OCI-LY7 (cell line): ENCODE measurements around the gene OPTC. TPM values are rescaled to one million over a fixed set of nuclear protein-coding genes. Genes with fewer than 3 reads are reported as not detected.

Source experiments
- BruUV-seq: library from RNA; stranded (reverse); fragments of 400-500 nt; replicated peaks from 2 replicates; lab custom pipeline; 2021; lab: Mats Ljungman, UMichigan
- CTCF ChIA-PET: fragments of 300-600 bp; sonication (Branson Sonifier 250); formaldehyde crosslinking; loops from one replicate; lab custom pipeline; 2022; ENCODE audit warnings: antibody characterized with exemption; ENCODE audit not compliant: unreplicated experiment; lab: Charles Lee
- POLR2A ChIA-PET: fragments of 300-600 bp; sonication (Branson Sonifier 250); formaldehyde crosslinking; loops from one replicate; lab custom pipeline; 2022; ENCODE audit warnings: antibody characterized with exemption; lab: Charles Lee
- DNase-seq: peaks from one replicate; pipeline ENCODE4 v3.0.0-alpha.2; 2015; ENCODE audit warnings: low spot score
- H2AFZ ChIP-seq: fragments of 200-600 bp; sonication (generic), shearing (Covaris generic); 2 replicates; pipeline ENCODE4 v1.6.1; 2014; ENCODE audit warnings: mild to moderate bottlenecking, antibody characterized with exemption, low read length, moderate library complexity
- H3K27ac ChIP-seq: fragments of 200-600 bp; sonication (generic); 2 replicates; pipeline ENCODE4 v1.5.1; 2014; ENCODE audit warnings: mixed run types, low read depth, mild to moderate bottlenecking, moderate library complexity, low read length, inconsistent platforms; ENCODE audit not compliant: poor library complexity, severe bottlenecking
- H3K36me3 ChIP-seq: fragments of 200-600 bp; sonication (generic); 2 replicates; pipeline ENCODE4 v1.6.1; 2014; ENCODE audit warnings: mild to moderate bottlenecking, antibody characterized with exemption, low read length, moderate library complexity, mixed read lengths; ENCODE audit not compliant: insufficient read depth
- H3K4me1 ChIP-seq: fragments of 200-600 bp; sonication (generic); 2 replicates; pipeline ENCODE4 v1.5.1; 2014; ENCODE audit warnings: mild to moderate bottlenecking, low read length; ENCODE audit not compliant: insufficient read depth, poor library complexity, severe bottlenecking
- H3K4me2 ChIP-seq: fragments of 200-600 bp; sonication (generic); 2 replicates; pipeline ENCODE4 v1.6.1; 2014; ENCODE audit warnings: mild to moderate bottlenecking, low read length
- H3K4me3 ChIP-seq: fragments of 200-600 bp; sonication (generic); 2 replicates; pipeline ENCODE4 v1.5.1; 2014; ENCODE audit warnings: mild to moderate bottlenecking, low read depth, low read length; ENCODE audit not compliant: poor library complexity, severe bottlenecking
- H3K79me2 ChIP-seq: fragments of 200-600 bp; sonication (generic); 2 replicates; pipeline ENCODE4 v1.6.1; 2016; ENCODE audit warnings: low read depth, mild to moderate bottlenecking, low read length, moderate library complexity, mixed read lengths; ENCODE audit not compliant: insufficient read depth
- H3K9me2 ChIP-seq: fragments of 200-600 bp; sonication (generic); 2 replicates; pipeline ENCODE4 v1.6.1; 2016; ENCODE audit warnings: mild to moderate bottlenecking, low read length, mixed read lengths; ENCODE audit not compliant: insufficient read depth
- H3K9me3 ChIP-seq: fragments of 200-600 bp; sonication (generic); 2 replicates; pipeline ENCODE4 v1.6.1; 2014; ENCODE audit warnings: mild to moderate bottlenecking, mixed run types, low read length, mixed read lengths
- H4K20me1 ChIP-seq: fragments of 200-600 bp; sonication (generic); 2 replicates; pipeline ENCODE4 v1.6.1; 2014; ENCODE audit warnings: mild to moderate bottlenecking, antibody characterized with exemption, low read length, moderate library complexity, mixed read lengths; ENCODE audit not compliant: insufficient read depth
- CTCF ChIP-seq: fragments of 200-600 bp; sonication (generic); conservative IDR thresholded peaks from 2 replicates; pipeline ENCODE4 v1.5.1; 2014; ENCODE audit warnings: mild to moderate bottlenecking, antibody characterized with exemption, low read length, moderate library complexity, mixed read lengths
- EZH2phosphoT487 ChIP-seq: fragments of 200-600 bp; sonication (generic); IDR thresholded peaks from 2 replicates; pipeline ENCODE4 v1.6.1; 2018; ENCODE audit warnings: low read depth, borderline replicate concordance, mild to moderate bottlenecking, mixed run types, antibody characterized with exemption, low read length, moderate library complexity, mixed read lengths
- intact Hi-C: fragments of 100-400 bp; cut with micrococcal nuclease; formaldehyde crosslinking; loops from one replicate; pipeline ENCODE4 v1.10.0; 2022; ENCODE audit not compliant: unreplicated experiment
- total RNA-seq, 2 experiments: library from RNA; depleted of rRNA in 1 of 2; stranded (reverse); fragments of >200 nt in 1 of 2; shearing (Covaris generic) in 1 of 2; gene quantifications; 2 replicates each; pipeline ENCODE4 v1.2.3, GENCODE V29; 2014 to 2022

OPTC gene
- total RNA-seq, 2 experiments from 2014 or later: not detected

- CTCF ChIA-PET: no interaction called here
- H3K4me2 ChIP-seq: no peak overlapping the region
- H3K27ac ChIP-seq: no peak overlapping the region
- no peak overlapping the region for H3K4me3 ChIP-seq
- DNase-seq: no peak
- H2AFZ ChIP-seq: no peak overlapping the region
- intact Hi-C loops: no loop called here
- H3K4me1 ChIP-seq: no peaks in the 10 kb centered on the region
- no peaks in the 10 kb centered on the region for H3K36me3 ChIP-seq
- no peak for TF ChIP-seq EZH2phosphoT487
- TF ChIP-seq CTCF: no peak
- H3K9me3 ChIP-seq: no peaks in the 10 kb centered on the region
- no TSS peak for BruUV-seq
- H4K20me1 ChIP-seq: no peaks in the 10 kb centered on the region
- no peaks in the 10 kb centered on the region for H3K79me2 ChIP-seq
- POLR2A ChIA-PET: no interaction called here
- no peaks in the 10 kb centered on the region for H3K9me2 ChIP-seq
Measured at GRCh38 chr1:203536575-203536974, 42.6 kb downstream of the OPTC start.

GRCh38 chr1:203536980-203537455 is 43.1 kb downstream of the OPTC start:
- Histone ChIP-seq H3K27ac (no peak overlapping the region), H3K4me3 (no peak overlapping the region), H3K36me3 (no peaks in the 10 kb centered on the region), H3K4me1 (no peaks in the 10 kb centered on the region), H4K20me1 (no peaks in the 10 kb centered on the region), H3K4me2 (no peak overlapping the region), H3K9me3 (no peaks in the 10 kb centered on the region), H2AFZ (no peak overlapping the region), H3K9me2 (no peaks in the 10 kb centered on the region), H3K79me2 (no peaks in the 10 kb centered on the region)
- no TSS peak for BruUV-seq
- POLR2A ChIA-PET: interaction anchor here (0.6 kb wide), 1 partner anchor 90 kb away, joined by 4 read pairs; no protein-coding TSS in a partner anchor
- CTCF ChIA-PET: no interaction called here
- DNase-seq: no peak
- TF ChIP-seq CTCF: no peak
- intact Hi-C loops: no loop called here

GRCh38 chr1:203537806-203538464 is 44.0 kb downstream of the OPTC start:
- POLR2A ChIA-PET: interaction anchor here (0.6 kb wide), 1 partner anchor 89 kb away, joined by 4 read pairs; no protein-coding TSS in a partner anchor
- Histone ChIP-seq H4K20me1 (no peaks in the 10 kb centered on the region), H3K4me1 (no peaks in the 10 kb centered on the region), H3K36me3 (no peaks in the 10 kb centered on the region), H3K9me2 (no peaks in the 10 kb centered on the region), H3K4me2 (no peak overlapping the region), H3K9me3 (no peaks in the 10 kb centered on the region), H3K79me2 (no peaks in the 10 kb centered on the region), H2AFZ (no peak overlapping the region), H3K4me3 (no peak overlapping the region), H3K27ac (no peak overlapping the region)
- BruUV-seq: no TSS peak
- no peak for DNase-seq
- intact Hi-C loops: no loop called here
- TF ChIP-seq EZH2phosphoT487 (no peak), CTCF (no peak)
- CTCF ChIA-PET: no interaction called here
